ENCODE data around the gene FRMD4B. TPM values are rescaled to one million over a fixed set of nuclear protein-coding genes. Genes with fewer than 3 reads are reported as not detected.

The FRMD4B gene
- total and polyA plus RNA-seq, 4 donors = 5.6 to 73.6 (median 24.0) TPM

DNA sequence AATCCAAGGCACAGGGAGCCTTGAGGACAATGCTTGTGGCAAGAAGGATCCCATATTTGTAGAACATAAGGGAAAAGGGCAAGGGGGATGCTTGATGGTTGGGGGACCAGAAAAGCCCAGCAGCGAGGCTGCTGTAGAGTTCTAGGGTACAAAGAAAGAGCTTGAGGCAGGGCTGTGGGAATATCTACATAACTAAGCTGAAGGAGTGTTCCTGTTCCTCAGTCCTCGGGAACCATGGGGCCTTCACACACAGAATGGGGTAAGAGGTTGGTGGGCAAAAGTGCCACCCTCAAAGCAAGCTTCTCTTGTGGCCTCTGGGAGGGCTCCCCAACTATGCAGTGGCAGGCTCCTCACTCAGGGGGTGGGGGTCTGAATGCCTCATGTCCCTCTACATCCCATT lies 6.5 kb upstream of the FRMD4B start:
- WGBS, 2 donors = 94 to 100% methylated on average over 2 of the region's 2 CpGs
- Histone ChIP-seq H3K27me3 (ENCODE audit: control insufficient read depth in 1 of 2, insufficient read depth in 2 of 2, low read length in 1 of 2) (no peaks in the 10 kb centered on the region), H3K36me3 (ENCODE audit: control insufficient read depth in 1 of 2, insufficient read depth in 2 of 2, low read length in 1 of 2) (no peaks in the 10 kb centered on the region), H3K9me3 (ENCODE audit: control insufficient read depth, low read length) (no peaks in the 10 kb centered on the region), H3K27ac (ENCODE audit: low read depth in 1 of 2, low read length in 2 of 2) (no peak overlapping the region), H3K4me1 (ENCODE audit: control insufficient read depth in 1 of 2, insufficient read depth in 2 of 2, low read length in 2 of 2) (no peaks in the 10 kb centered on the region), H3K4me3 (ENCODE audit: low read length in 2 of 2) (no peak overlapping the region)
- DNase-seq (no peak), ATAC-seq (ENCODE audit: low FRiP score) (no peak)
- intact Hi-C loops (cut with DNase I) = no loop called here

GRCh38 chr3:69391554-69391953 lies 5.7 kb upstream of the FRMD4B start:
- intact Hi-C loops (cut with DNase I) = no loop called here
- no peak overlapping the region for H3K27ac ChIP-seq (ENCODE audit: low read depth in 1 of 2, low read length in 2 of 2)
- no peaks in the 10 kb centered on the region for H3K4me1 ChIP-seq (ENCODE audit: control insufficient read depth in 1 of 2, insufficient read depth in 2 of 2, low read length in 2 of 2)
- H3K36me3 ChIP-seq (ENCODE audit: control insufficient read depth in 1 of 2, insufficient read depth in 2 of 2, low read length in 1 of 2) = no peaks in the 10 kb centered on the region
- no peak for DNase-seq
- no peaks in the 10 kb centered on the region for H3K9me3 ChIP-seq (ENCODE audit: control insufficient read depth, low read length)
- no peaks in the 10 kb centered on the region for H3K27me3 ChIP-seq (ENCODE audit: control insufficient read depth in 1 of 2, insufficient read depth in 2 of 2, low read length in 1 of 2)
- no peak for ATAC-seq (ENCODE audit: low FRiP score)
- WGBS, 2 donors = 91 to 98% methylated on average over 1 of the region's 1 CpG
- no peak overlapping the region for H3K4me3 ChIP-seq (ENCODE audit: low read length in 2 of 2)

DNA sequence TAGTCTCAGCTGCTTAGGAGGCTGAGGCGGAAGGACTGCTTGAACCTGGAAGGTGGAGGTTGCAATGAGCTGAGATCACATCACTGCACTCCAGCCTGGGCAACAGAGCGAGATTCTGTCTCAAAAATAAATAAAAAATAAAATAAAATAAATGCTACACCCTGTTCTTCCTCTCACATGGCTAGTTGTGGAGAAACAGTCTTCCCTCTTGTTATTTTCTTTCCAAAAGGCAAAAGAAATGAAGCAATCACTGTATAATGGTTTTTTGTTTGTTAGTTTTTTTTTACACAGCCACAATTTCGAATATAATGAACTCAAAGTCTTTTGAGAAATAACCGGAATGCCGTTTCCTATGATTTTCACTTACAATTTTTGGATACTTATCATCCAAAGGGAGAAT lies 4.9 kb upstream of the FRMD4B start:
- ATAC-seq (ENCODE audit: low FRiP score) = no peak
- intact Hi-C loops (cut with DNase I) = no loop called here
- Histone ChIP-seq H3K27me3 (ENCODE audit: control insufficient read depth in 1 of 2, insufficient read depth in 2 of 2, low read length in 1 of 2) (no peaks in the 10 kb centered on the region), H3K4me1 (ENCODE audit: control insufficient read depth in 1 of 2, insufficient read depth in 2 of 2, low read length in 2 of 2) (no peaks in the 10 kb centered on the region), H3K4me3 (ENCODE audit: low read length in 2 of 2) (no peak overlapping the region), H3K36me3 (ENCODE audit: control insufficient read depth in 1 of 2, insufficient read depth in 2 of 2, low read length in 1 of 2) (no peaks in the 10 kb centered on the region), H3K9me3 (ENCODE audit: control insufficient read depth, low read length) (no peaks in the 10 kb centered on the region), H3K27ac (ENCODE audit: low read depth in 1 of 2, low read length in 2 of 2) (no peak overlapping the region)
- WGBS, 2 donors = 95 to 96% methylated on average over 5 of the region's 5 CpGs
- no peak for DNase-seq

- intact Hi-C loops (cut with DNase I) = no loop called here
- Histone ChIP-seq H3K36me3 (ENCODE audit: control insufficient read depth in 1 of 2, insufficient read depth in 2 of 2, low read length in 1 of 2) (no peaks in the 10 kb centered on the region), H3K9me3 (ENCODE audit: control insufficient read depth, low read length) (no peaks in the 10 kb centered on the region), H3K27me3 (ENCODE audit: control insufficient read depth in 1 of 2, insufficient read depth in 2 of 2, low read length in 1 of 2) (no peaks in the 10 kb centered on the region), H3K4me1 (ENCODE audit: control insufficient read depth in 1 of 2, insufficient read depth in 2 of 2, low read length in 2 of 2) (no peaks in the 10 kb centered on the region), H3K4me3 (ENCODE audit: low read length in 2 of 2) (no peak overlapping the region), H3K27ac (ENCODE audit: low read depth in 1 of 2, low read length in 2 of 2) (no peak overlapping the region)
- WGBS, 2 donors = 65 to 78% methylated on average over 4 of the region's 4 CpGs
- DNase-seq (no peak), ATAC-seq (ENCODE audit: low FRiP score) (no peak)
These were observed 3.8 kb upstream of the FRMD4B start for GRCh38 chr3:69389520-69390248.

DNA sequence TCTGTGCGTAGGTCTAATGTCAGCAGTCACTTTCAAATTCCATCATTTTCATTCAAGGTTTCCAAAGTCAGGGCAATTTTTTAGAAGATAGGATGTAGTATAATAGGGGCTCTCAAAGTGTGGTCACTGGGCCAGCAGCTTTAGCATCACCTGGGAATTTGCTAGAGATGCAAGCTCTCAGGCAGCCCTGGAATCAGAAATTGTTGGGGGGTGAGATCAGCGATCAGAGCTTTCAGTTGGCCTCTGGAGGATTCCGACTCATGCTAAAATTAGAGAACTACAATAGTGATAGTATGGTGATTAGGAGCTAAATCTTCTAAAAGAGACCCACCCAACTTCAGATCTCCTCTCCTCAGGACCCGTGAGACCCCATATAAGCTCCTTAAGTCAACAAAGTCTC lies 2.4 kb upstream of the FRMD4B start:
- DNase-seq (no peak), ATAC-seq (ENCODE audit: low FRiP score) (no peak)
- Histone ChIP-seq H3K27me3 (ENCODE audit: control insufficient read depth in 1 of 2, insufficient read depth in 2 of 2, low read length in 1 of 2) (no peaks in the 10 kb centered on the region), H3K36me3 (ENCODE audit: control insufficient read depth in 1 of 2, insufficient read depth in 2 of 2, low read length in 1 of 2) (no peaks in the 10 kb centered on the region), H3K4me1 (ENCODE audit: control insufficient read depth in 1 of 2, insufficient read depth in 2 of 2, low read length in 2 of 2) (no peaks in the 10 kb centered on the region), H3K4me3 (ENCODE audit: low read length in 2 of 2) (no peak overlapping the region), H3K27ac (ENCODE audit: low read depth in 1 of 2, low read length in 2 of 2) (no peak overlapping the region), H3K9me3 (ENCODE audit: control insufficient read depth, low read length) (no peaks in the 10 kb centered on the region)
- 62 to 72% methylated on average over 4 of the region's 4 CpGs for WGBS, 2 donors
- intact Hi-C loops (cut with DNase I) = no loop called here

- no peak for DNase-seq
These were observed 883 bp upstream of the FRMD4B start for GRCh38 chr3:69386556-69387385.

DNA sequence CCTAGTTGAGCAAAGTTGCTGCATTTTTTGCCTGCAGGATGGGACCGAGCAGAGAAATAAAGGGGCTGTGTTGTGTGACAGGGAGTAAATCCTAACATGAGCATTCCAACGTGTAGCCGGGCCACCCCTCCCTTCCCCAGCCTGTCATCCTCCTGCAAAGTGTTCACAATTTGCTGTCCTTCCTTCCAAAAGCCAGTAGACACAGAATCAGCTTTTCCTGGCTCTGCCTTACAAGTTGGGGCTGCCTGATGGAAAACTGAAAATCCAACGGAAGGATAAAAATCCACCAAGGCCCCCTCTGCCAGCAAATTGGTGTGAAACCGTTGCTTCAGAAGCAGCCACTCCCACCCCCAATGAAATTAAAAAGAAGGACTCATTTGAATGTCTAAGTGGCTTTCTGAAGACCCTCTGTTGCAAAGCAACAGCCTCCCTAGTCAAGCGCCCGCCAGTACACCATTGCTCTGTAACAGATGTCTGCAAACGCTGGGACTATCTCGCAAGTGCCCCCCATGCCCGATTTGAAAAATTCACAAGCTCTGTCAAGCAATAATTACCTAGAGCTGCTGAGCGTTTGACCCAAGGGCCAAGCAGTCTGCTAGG lies 665 bp downstream of the FRMD4B start:
- intact Hi-C loops (cut with DNase I) = no loop called here
- H3K27me3 ChIP-seq (ENCODE audit: control insufficient read depth in 1 of 2, insufficient read depth in 2 of 2, low read length in 1 of 2) = no peaks in the 10 kb centered on the region
- peak overlapping the region; percentile 12 to 30 for H3K4me3 ChIP-seq (ENCODE audit: low read length in 2 of 2)
- no peaks in the 10 kb centered on the region for H3K36me3 ChIP-seq (ENCODE audit: control insufficient read depth in 1 of 2, insufficient read depth in 2 of 2, low read length in 1 of 2)
- no peak for ATAC-seq (ENCODE audit: low FRiP score)
- WGBS, 2 donors = 11 to 23% methylated on average over 11 of the region's 11 CpGs
- no peaks in the 10 kb centered on the region for H3K4me1 ChIP-seq (ENCODE audit: control insufficient read depth in 1 of 2, insufficient read depth in 2 of 2, low read length in 2 of 2)
- DNase-seq = no peak
- H3K9me3 ChIP-seq (ENCODE audit: control insufficient read depth, low read length) = no peaks in the 10 kb centered on the region
- peak overlapping the region in 1 of 2 donors; percentile 47 for H3K27ac ChIP-seq (ENCODE audit: low read depth in 1 of 2, low read length in 2 of 2)

More at GRCh38 chr3:69386556-69387385, 883 bp upstream of the FRMD4B start:
- H3K27ac ChIP-seq (ENCODE audit: low read depth in 1 of 2, low read length in 2 of 2) = peak overlapping the region in 1 of 2 donors; percentile 61
- H3K4me3 ChIP-seq (ENCODE audit: low read length in 2 of 2) = peak overlapping the region in 1 of 2 donors; percentile 30
- intact Hi-C loops (cut with DNase I) = no loop called here
- H3K27me3 ChIP-seq (ENCODE audit: control insufficient read depth in 1 of 2, insufficient read depth in 2 of 2, low read length in 1 of 2) = no peaks in the 10 kb centered on the region
- no peaks in the 10 kb centered on the region for H3K36me3 ChIP-seq (ENCODE audit: control insufficient read depth in 1 of 2, insufficient read depth in 2 of 2, low read length in 1 of 2)
- no peaks in the 10 kb centered on the region for H3K9me3 ChIP-seq (ENCODE audit: control insufficient read depth, low read length)
- no peaks in the 10 kb centered on the region for H3K4me1 ChIP-seq (ENCODE audit: control insufficient read depth in 1 of 2, insufficient read depth in 2 of 2, low read length in 2 of 2)
- 35 to 38% methylated on average over 8 of the region's 8 CpGs for WGBS, 2 donors
- ATAC-seq (ENCODE audit: low FRiP score) = no peak

GRCh38 chr3:69384326-69384725 lies 1.6 kb downstream of the FRMD4B start:
- Histone ChIP-seq H3K27me3 (ENCODE audit: control insufficient read depth in 1 of 2, insufficient read depth in 2 of 2, low read length in 1 of 2) (no peaks in the 10 kb centered on the region), H3K27ac (ENCODE audit: low read depth in 1 of 2, low read length in 2 of 2) (no peak overlapping the region), H3K36me3 (ENCODE audit: control insufficient read depth in 1 of 2, insufficient read depth in 2 of 2, low read length in 1 of 2) (no peaks in the 10 kb centered on the region), H3K4me3 (ENCODE audit: low read length in 2 of 2) (peak overlapping the region; percentile 12 to 30), H3K9me3 (ENCODE audit: control insufficient read depth, low read length) (no peaks in the 10 kb centered on the region), H3K4me1 (ENCODE audit: control insufficient read depth in 1 of 2, insufficient read depth in 2 of 2, low read length in 2 of 2) (no peaks in the 10 kb centered on the region)
- intact Hi-C loops (cut with DNase I) = no loop called here
- WGBS, 2 donors = 30 to 56% methylated on average over 1 of the region's 1 CpG
- DNase-seq (no peak), ATAC-seq (ENCODE audit: low FRiP score) (no peak)

Data from aorta (tissue), 5 donors.